Large intestine (tissue), 3 donors: ENCODE data around the gene SYT3. TPM values are rescaled to one million over a fixed set of nuclear protein-coding genes. Genes with fewer than 3 reads are reported as not detected.

ENCODE experiments used
- DNase-seq, 2 donors: peaks; one replicate each; pipeline versions ENCODE4 v3.0.0 to v3.0.0-alpha.2; 2013
- H3K27ac ChIP-seq: one replicate; pipeline ENCODE4 v1.5.1; 2013; ENCODE audit warnings: low read length
- H3K27me3 ChIP-seq: 2 replicates; pipeline ENCODE4 v1.6.1; 2013; ENCODE audit warnings: low read length; ENCODE audit not compliant: control insufficient read depth, insufficient read depth
- H3K36me3 ChIP-seq: 2 replicates; pipeline ENCODE4 v1.6.1; 2013; ENCODE audit warnings: low read length; ENCODE audit not compliant: control insufficient read depth, insufficient read depth
- H3K4me1 ChIP-seq: one replicate; pipeline ENCODE4 v1.6.1; 2013; ENCODE audit warnings: low read length; ENCODE audit not compliant: control insufficient read depth, insufficient read depth
- H3K4me3 ChIP-seq: one replicate; pipeline ENCODE4 v1.5.1; 2013; ENCODE audit warnings: low read length
- H3K9me3 ChIP-seq: one replicate; pipeline ENCODE4 v1.6.1; 2013; ENCODE audit warnings: mild to moderate bottlenecking, low read depth, low read length, moderate library complexity; ENCODE audit not compliant: control insufficient read depth
- WGBS: methylation state at CpG from one replicate; pipeline ENCODE4 v1.1.5; 2013; ENCODE audit warnings: low lambda C conversion rate; ENCODE audit not compliant: insufficient coverage; 5-methylcytosine and 5-hydroxymethylcytosine counted together
- polyA plus RNA-seq: library from polyadenylated mRNA; unstranded; fragments of 120-200 nt; gene quantifications from one replicate; pipeline ENCODE4 v1.2.1, GENCODE V29; 2013

Gene SYT3
- polyA plus RNA-seq, 1 donor: 0.93 TPM

- no peaks in the 10 kb centered on the region for H3K9me3 ChIP-seq
- H3K36me3 ChIP-seq: no peaks in the 10 kb centered on the region
- no peak overlapping the region for H3K27ac ChIP-seq
- no peak for DNase-seq
- no peaks in the 10 kb centered on the region for H3K4me1 ChIP-seq
- H3K27me3 ChIP-seq: peaks cover 3% of the 10 kb centered on the region
- 100% methylated on average over 1 of the region's 2 CpGs for WGBS
- H3K4me3 ChIP-seq: no peak overlapping the region
These were observed 11.5 kb upstream of the SYT3 start for GRCh38 chr19:50651174-50651573.

GRCh38 chr19:50649433-50650391, 10.0 kb upstream of the SYT3 start, which contains the start of gene C19orf81:
Gene C19orf81 (plus strand): TSS chr19:50649445. CDS start chr19:50649445, 0 bp downstream.
- H3K36me3 ChIP-seq: no peaks in the 10 kb centered on the region
- no peaks in the 10 kb centered on the region for H3K4me1 ChIP-seq
- WGBS: no CpG with 5 or more reads among the region's 7 CpGs
- DNase-seq: no peak
- no peaks in the 10 kb centered on the region for H3K27me3 ChIP-seq
- H3K9me3 ChIP-seq: no peaks in the 10 kb centered on the region
- no peak within 1 kb of the TSS for H3K27ac ChIP-seq
- H3K4me3 ChIP-seq: no peak within 1 kb of the TSS

GRCh38 chr19:50648659-50649058, 9.0 kb upstream of the SYT3 start:
- no peak for DNase-seq
- WGBS: 54% methylated on average over 3 of the region's 5 CpGs
- H3K4me1 ChIP-seq: no peaks in the 10 kb centered on the region
- no peak overlapping the region for H3K4me3 ChIP-seq
- H3K27me3 ChIP-seq: no peaks in the 10 kb centered on the region
- H3K27ac ChIP-seq: no peak overlapping the region
- no peaks in the 10 kb centered on the region for H3K36me3 ChIP-seq
- H3K9me3 ChIP-seq: no peaks in the 10 kb centered on the region

GRCh38 chr19:50647879-50648615, 8.4 kb upstream of the SYT3 start:
- no peak for DNase-seq
- Histone ChIP-seq H3K9me3 (no peaks in the 10 kb centered on the region), H3K27me3 (no peaks in the 10 kb centered on the region), H3K4me1 (no peaks in the 10 kb centered on the region), H3K4me3 (no peak overlapping the region), H3K27ac (no peak overlapping the region), H3K36me3 (no peaks in the 10 kb centered on the region)
- WGBS: no CpG with 5 or more reads among the region's 10 CpGs

GRCh38 chr19:50646074-50646807, 6.6 kb upstream of the SYT3 start:
- no peaks in the 10 kb centered on the region for H3K36me3 ChIP-seq
- no peak for DNase-seq
- H3K4me1 ChIP-seq: no peaks in the 10 kb centered on the region
- no peaks in the 10 kb centered on the region for H3K27me3 ChIP-seq
- WGBS: 60% methylated on average over 2 of the region's 6 CpGs
- no peak overlapping the region for H3K4me3 ChIP-seq
- no peaks in the 10 kb centered on the region for H3K9me3 ChIP-seq
- H3K27ac ChIP-seq: no peak overlapping the region

GRCh38 chr19:50645107-50645506, 5.4 kb upstream of the SYT3 start:
- Histone ChIP-seq H3K27me3 (peaks cover 9% of the 10 kb centered on the region), H3K9me3 (no peaks in the 10 kb centered on the region), H3K4me3 (no peak overlapping the region), H3K4me1 (no peaks in the 10 kb centered on the region), H3K36me3 (no peaks in the 10 kb centered on the region), H3K27ac (no peak overlapping the region)
- WGBS: 77% methylated on average over 3 of the region's 6 CpGs
- DNase-seq: no peak

GRCh38 chr19:50644315-50644915, 4.7 kb upstream of the SYT3 start:
- peaks cover 15% of the 10 kb centered on the region for H3K27me3 ChIP-seq
- no peak for DNase-seq
- WGBS: 50% methylated on average over 1 of the region's 1 CpG
- H3K4me1 ChIP-seq: no peaks in the 10 kb centered on the region
- no peaks in the 10 kb centered on the region for H3K36me3 ChIP-seq
- H3K9me3 ChIP-seq: no peaks in the 10 kb centered on the region
- H3K27ac ChIP-seq: no peak overlapping the region
- H3K4me3 ChIP-seq: no peak overlapping the region

- Histone ChIP-seq H3K4me3 (no peak overlapping the region), H3K27me3 (peaks cover 40% of the 10 kb centered on the region), H3K36me3 (no peaks in the 10 kb centered on the region), H3K4me1 (no peaks in the 10 kb centered on the region), H3K9me3 (peaks cover 4% of the 10 kb centered on the region), H3K27ac (no peak overlapping the region)
- DNase-seq: no peak
- WGBS: 100% methylated on average over 1 of the region's 2 CpGs
These were observed 687 bp upstream of the SYT3 start for GRCh38 chr19:50640368-50640767.

- no peak for DNase-seq
- 57% methylated on average over 6 of the region's 10 CpGs for WGBS
These were observed 1.1 kb downstream of the SYT3 start for GRCh38 chr19:50638600-50638999.

More at GRCh38 chr19:50638600-50638999, 1.1 kb downstream of the SYT3 start:
- no peaks in the 10 kb centered on the region for H3K4me1 ChIP-seq
- H3K27me3 ChIP-seq: peaks cover 40% of the 10 kb centered on the region
- H3K9me3 ChIP-seq: peaks cover 10% of the 10 kb centered on the region
- H3K4me3 ChIP-seq: no peak overlapping the region
- H3K36me3 ChIP-seq: no peaks in the 10 kb centered on the region
- H3K27ac ChIP-seq: no peak overlapping the region
